Measurements from ENCODE around the gene GKN2.

The GKN2 gene

DNA sequence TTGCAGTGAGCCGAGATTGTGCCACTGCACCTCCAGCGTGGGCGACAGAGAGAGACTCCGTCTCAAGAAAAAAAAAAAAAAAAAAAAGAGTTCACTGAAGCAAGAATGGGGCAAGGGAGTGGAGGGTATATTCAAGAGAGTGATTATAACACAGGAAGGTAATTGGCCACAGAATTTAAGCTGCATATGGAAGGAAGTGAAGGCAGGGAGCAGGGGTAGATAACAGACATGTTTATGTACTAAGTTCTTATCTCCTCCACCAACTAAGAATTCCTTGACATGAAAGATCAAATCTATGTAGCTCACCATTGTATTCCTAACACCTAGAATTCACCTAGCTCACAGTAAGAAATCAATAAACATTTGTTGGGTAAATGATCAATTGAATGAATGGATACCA lies 37.3 kb downstream of the GKN2 start (continued):
- no peak for TF ChIP-seq ZNF521 (tag by site-specific recombination; IDR thresholded peaks at IDR 0.05)
- no peak for TF ChIP-seq PRDM1 (tag by site-specific recombination; IDR thresholded peaks at IDR 0.05)
- TF ChIP-seq ZNF155 (tag by site-specific recombination; IDR thresholded peaks at IDR 0.05) = no peak
- TF ChIP-seq, protein P1, sequence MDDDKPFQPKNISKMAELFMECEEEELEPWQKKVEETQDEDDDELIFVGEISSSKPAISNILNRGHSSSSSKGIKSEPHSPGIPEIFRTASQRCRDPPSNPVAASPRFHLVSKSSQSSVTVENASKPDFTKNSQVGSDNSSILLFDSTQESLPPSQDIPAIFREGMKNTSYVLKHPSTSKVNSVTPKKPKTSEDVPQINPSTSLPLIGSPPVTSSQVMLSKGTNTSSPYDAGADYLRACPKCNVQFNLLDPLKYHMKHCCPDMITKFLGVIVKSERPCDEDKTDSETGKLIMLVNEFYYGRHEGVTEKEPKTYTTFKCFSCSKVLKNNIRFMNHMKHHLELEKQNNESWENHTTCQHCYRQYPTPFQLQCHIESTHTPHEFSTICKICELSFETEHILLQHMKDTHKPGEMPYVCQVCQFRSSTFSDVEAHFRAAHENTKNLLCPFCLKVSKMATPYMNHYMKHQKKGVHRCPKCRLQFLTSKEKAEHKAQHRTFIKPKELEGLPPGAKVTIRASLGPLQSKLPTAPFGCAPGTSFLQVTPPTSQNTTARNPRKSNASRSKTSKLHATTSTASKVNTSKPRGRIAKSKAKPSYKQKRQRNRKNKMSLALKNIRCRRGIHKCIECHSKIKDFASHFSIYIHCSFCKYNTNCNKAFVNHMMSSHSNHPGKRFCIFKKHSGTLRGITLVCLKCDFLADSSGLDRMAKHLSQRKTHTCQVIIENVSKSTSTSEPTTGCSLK (tag by site-specific recombination; IDR thresholded peaks at IDR 0.05) = no peak
- no peak for TF ChIP-seq ZNF335 (tag by site-specific recombination; conservative IDR thresholded peaks at IDR 0.05)
- TF ChIP-seq ZNF138 (tag by site-specific recombination; IDR thresholded peaks at IDR 0.05; ENCODE audit: borderline replicate concordance) = no peak
- TF ChIP-seq ZNF768 (tag by site-specific recombination; IDR thresholded peaks at IDR 0.05) = no peak
- TF ChIP-seq ZNF626 (tag by site-specific recombination; IDR thresholded peaks at IDR 0.05) = no peak

DNA sequence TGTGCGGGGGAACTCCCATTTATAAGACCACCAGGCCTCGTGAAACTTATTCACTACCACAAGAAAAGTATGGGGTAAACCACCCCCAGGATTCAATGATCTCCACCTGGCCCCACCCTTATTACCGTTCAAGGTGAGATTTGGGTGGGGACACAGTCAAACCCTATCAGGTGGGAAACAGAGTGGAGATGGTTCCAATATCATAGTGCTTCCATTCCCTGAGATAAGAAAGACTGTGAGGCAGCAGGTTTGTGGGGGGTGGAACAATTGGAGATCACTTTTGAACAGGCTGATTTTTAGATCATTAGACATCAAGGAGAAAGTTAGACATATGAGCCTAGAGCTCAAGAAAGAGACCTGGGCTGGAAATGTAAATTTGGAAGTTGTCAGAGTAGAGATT lies 39.3 kb downstream of the GKN2 start:
- ChIA-PET CTCF (interaction anchor here (0.6 to 2.6 kb wide), 3 partner anchors 162 to 448 kb away, joined by 4 to 18 read pairs (median 4); no protein-coding TSS in a partner anchor), POLR2A (no interaction called here)
- H3K4me3 ChIP-seq (ENCODE audit: low read depth, low read length) = no peak overlapping the region
- H3K36me3 ChIP-seq (ENCODE audit: control insufficient read depth in 2 of 2, insufficient read depth in 1 of 2, low read length in 2 of 2) = no peaks in the 10 kb centered on the region
- H3K9me3 ChIP-seq (ENCODE audit: control insufficient read depth, insufficient read depth, low read depth, low read length) = no peaks in the 10 kb centered on the region
- H3K4me1 ChIP-seq (ENCODE audit: control insufficient read depth, insufficient read depth, low read length) = 0 out of 2 replicates have a peak, but pooled peaks cover 2% of the 10 kb centered on the region
- no peak for TF ChIP-seq HOXA7 (CRISPR knock-in tag; IDR thresholded peaks at IDR 0.05; ENCODE audit: borderline replicate concordance)
- no peak for TF ChIP-seq HOXC10 (CRISPR knock-in tag; IDR thresholded peaks at IDR 0.05)
- TF ChIP-seq, protein P2, sequence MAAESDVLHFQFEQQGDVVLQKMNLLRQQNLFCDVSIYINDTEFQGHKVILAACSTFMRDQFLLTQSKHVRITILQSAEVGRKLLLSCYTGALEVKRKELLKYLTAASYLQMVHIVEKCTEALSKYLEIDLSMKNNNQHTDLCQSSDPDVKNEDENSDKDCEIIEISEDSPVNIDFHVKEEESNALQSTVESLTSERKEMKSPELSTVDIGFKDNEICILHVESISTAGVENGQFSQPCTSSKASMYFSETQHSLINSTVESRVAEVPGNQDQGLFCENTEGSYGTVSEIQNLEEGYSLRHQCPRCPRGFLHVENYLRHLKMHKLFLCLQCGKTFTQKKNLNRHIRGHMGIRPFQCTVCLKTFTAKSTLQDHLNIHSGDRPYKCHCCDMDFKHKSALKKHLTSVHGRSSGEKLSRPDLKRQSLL (tag by site-specific recombination; IDR thresholded peaks at IDR 0.05) = no peak
- TF ChIP-seq, protein P3, sequence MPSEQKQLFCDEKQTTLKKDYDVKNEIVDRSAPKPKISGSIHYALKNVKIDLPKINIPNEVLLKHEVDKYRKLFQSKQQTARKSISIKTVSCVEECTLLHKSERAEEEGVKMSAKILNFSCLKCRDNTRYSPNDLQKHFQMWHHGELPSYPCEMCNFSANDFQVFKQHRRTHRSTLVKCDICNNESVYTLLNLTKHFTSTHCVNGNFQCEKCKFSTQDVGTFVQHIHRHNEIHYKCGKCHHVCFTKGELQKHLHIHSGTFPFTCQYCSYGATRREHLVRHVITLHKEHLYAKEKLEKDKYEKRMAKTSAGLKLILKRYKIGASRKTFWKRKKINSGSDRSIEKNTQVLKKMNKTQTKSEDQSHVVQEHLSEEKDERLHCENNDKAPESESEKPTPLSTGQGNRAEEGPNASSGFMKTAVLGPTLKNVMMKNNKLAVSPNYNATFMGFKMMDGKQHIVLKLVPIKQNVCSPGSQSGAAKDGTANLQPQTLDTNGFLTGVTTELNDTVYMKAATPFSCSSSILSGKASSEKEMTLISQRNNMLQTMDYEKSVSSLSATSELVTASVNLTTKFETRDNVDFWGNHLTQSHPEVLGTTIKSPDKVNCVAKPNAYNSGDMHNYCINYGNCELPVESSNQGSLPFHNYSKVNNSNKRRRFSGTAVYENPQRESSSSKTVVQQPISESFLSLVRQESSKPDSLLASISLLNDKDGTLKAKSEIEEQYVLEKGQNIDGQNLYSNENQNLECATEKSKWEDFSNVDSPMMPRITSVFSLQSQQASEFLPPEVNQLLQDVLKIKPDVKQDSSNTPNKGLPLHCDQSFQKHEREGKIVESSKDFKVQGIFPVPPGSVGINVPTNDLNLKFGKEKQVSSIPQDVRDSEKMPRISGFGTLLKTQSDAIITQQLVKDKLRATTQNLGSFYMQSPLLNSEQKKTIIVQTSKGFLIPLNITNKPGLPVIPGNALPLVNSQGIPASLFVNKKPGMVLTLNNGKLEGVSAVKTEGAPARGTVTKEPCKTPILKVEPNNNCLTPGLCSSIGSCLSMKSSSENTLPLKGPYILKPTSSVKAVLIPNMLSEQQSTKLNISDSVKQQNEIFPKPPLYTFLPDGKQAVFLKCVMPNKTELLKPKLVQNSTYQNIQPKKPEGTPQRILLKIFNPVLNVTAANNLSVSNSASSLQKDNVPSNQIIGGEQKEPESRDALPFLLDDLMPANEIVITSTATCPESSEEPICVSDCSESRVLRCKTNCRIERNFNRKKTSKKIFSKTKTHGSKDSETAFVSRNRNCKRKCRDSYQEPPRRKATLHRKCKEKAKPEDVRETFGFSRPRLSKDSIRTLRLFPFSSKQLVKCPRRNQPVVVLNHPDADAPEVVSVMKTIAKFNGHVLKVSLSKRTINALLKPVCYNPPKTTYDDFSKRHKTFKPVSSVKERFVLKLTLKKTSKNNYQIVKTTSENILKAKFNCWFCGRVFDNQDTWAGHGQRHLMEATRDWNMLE (tag by site-specific recombination; conservative IDR thresholded peaks at IDR 0.05; ENCODE audit: low read depth) = no peak
- H3K27ac ChIP-seq (ENCODE audit: extremely low read depth, low read depth, low read length) = no peak overlapping the region

DNA sequence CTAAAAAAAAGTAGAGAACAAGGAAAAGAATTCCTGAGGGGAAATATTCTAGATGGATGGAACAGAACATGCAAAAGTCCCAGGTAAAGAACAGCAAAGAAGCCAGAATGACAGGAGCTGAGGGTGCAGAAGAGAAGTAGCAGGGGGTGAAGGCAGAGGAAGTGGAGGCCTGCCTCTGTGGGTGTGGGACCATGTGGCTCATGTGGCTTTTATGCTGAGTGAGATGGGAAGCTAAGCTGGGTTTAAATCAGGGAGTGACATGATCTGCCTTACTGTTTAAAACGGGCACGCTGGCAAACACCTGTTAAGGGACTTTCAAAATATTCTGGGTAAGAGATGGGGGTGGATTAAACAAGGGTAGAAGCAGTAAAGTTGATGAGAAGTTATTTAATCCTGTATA lies 40.0 kb downstream of the GKN2 start:
- ChIA-PET CTCF (interaction anchor here (2.6 kb wide), 1 partner anchor 161 kb away, joined by 18 read pairs; no protein-coding TSS in a partner anchor), POLR2A (no interaction called here)
- no peak overlapping the region for H3K4me3 ChIP-seq (ENCODE audit: low read depth, low read length)
- H3K9me3 ChIP-seq (ENCODE audit: control insufficient read depth, insufficient read depth, low read depth, low read length) = no peaks in the 10 kb centered on the region
- H3K36me3 ChIP-seq (ENCODE audit: control insufficient read depth in 2 of 2, insufficient read depth in 1 of 2, low read length in 2 of 2) = no peaks in the 10 kb centered on the region
- H3K27ac ChIP-seq (ENCODE audit: extremely low read depth, low read depth, low read length) = no peak overlapping the region
- H3K4me1 ChIP-seq (ENCODE audit: control insufficient read depth, insufficient read depth, low read length) = 0 out of 2 replicates have a peak, but pooled peaks cover 2% of the 10 kb centered on the region
- TF ChIP-seq, protein P4, sequence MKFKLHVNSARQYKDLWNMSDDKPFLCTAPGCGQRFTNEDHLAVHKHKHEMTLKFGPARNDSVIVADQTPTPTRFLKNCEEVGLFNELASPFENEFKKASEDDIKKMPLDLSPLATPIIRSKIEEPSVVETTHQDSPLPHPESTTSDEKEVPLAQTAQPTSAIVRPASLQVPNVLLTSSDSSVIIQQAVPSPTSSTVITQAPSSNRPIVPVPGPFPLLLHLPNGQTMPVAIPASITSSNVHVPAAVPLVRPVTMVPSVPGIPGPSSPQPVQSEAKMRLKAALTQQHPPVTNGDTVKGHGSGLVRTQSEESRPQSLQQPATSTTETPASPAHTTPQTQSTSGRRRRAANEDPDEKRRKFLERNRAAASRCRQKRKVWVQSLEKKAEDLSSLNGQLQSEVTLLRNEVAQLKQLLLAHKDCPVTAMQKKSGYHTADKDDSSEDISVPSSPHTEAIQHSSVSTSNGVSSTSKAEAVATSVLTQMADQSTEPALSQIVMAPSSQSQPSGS (tag by site-specific recombination; IDR thresholded peaks at IDR 0.05; ENCODE audit: low read depth) = no peak
- TF ChIP-seq ZNF768 (tag by site-specific recombination; IDR thresholded peaks at IDR 0.05) (no peak), ZNF76 (tag by site-specific recombination; IDR thresholded peaks at IDR 0.05; ENCODE audit: borderline replicate concordance, low read depth) (no peak), ZFP41 (tag by site-specific recombination; IDR thresholded peaks at IDR 0.05; ENCODE audit: borderline replicate concordance) (no peak), ZNF776 (tag by site-specific recombination; IDR thresholded peaks at IDR 0.05; ENCODE audit: borderline replicate concordance) (no peak), ZNF366 (tag by site-specific recombination; conservative IDR thresholded peaks at IDR 0.05) (no peak), ZNF510 (tag by site-specific recombination; IDR thresholded peaks at IDR 0.05; ENCODE audit: insufficient replicate concordance) (no peak)
- TF ChIP-seq, protein P5, sequence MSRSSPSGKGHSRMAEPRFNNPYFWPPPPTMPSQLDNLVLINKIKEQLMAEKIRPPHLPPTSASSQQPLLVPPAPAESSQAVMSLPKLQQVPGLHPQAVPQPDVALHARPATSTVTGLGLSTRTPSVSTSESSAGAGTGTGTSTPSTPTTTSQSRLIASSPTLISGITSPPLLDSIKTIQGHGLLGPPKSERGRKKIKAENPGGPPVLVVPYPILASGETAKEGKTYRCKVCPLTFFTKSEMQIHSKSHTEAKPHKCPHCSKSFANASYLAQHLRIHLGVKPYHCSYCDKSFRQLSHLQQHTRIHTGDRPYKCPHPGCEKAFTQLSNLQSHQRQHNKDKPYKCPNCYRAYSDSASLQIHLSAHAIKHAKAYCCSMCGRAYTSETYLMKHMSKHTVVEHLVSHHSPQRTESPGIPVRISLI (tag by site-specific recombination; IDR thresholded peaks at IDR 0.05) = no peak
- TF ChIP-seq, protein P6, sequence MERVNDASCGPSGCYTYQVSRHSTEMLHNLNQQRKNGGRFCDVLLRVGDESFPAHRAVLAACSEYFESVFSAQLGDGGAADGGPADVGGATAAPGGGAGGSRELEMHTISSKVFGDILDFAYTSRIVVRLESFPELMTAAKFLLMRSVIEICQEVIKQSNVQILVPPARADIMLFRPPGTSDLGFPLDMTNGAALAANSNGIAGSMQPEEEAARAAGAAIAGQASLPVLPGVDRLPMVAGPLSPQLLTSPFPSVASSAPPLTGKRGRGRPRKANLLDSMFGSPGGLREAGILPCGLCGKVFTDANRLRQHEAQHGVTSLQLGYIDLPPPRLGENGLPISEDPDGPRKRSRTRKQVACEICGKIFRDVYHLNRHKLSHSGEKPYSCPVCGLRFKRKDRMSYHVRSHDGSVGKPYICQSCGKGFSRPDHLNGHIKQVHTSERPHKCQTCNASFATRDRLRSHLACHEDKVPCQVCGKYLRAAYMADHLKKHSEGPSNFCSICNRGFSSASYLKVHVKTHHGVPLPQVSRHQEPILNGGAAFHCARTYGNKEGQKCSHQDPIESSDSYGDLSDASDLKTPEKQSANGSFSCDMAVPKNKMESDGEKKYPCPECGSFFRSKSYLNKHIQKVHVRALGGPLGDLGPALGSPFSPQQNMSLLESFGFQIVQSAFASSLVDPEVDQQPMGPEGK (tag by site-specific recombination; IDR thresholded peaks at IDR 0.05) = no peak
